CD14-positive monocyte (primary cell): Measurements from ENCODE around the gene PIP5K1A. TPM values are rescaled to one million over a fixed set of nuclear protein-coding genes. Genes with fewer than 3 reads are reported as not detected.

ENCODE experiments used
- DNase-seq, 3 donors: peaks; one replicate each; pipeline ENCODE4 v3.0.0-alpha.2; 2011 to 2022
- H2AFZ ChIP-seq: 2 replicates; pipeline ENCODE4 v1.6.0; 2012; ENCODE audit warnings: mild to moderate bottlenecking, low read depth, low read length, inconsistent platforms; ENCODE audit not compliant: insufficient read depth, poor library complexity, severe bottlenecking
- H3K27ac ChIP-seq, 2 donors: 1 replicate in 1 of 2; 2 replicates in 1 of 2; pipeline ENCODE4 v1.5.1; 2012 to 2013; ENCODE audit warnings: low read length in 2 of 2, control low read depth in 1 of 2, inconsistent platforms in 1 of 2, low read depth in 1 of 2, mild to moderate bottlenecking in 1 of 2
- H3K27me3 ChIP-seq, 2 donors: one replicate each; pipeline versions ENCODE4 v1.6.0 to v1.6.1; 2011 to 2013; ENCODE audit warnings: low read length in 2 of 2; ENCODE audit not compliant: control insufficient read depth in 2 of 2, insufficient read depth in 2 of 2
- H3K36me3 ChIP-seq, 2 donors: replicated peaks in 1 of 2; 1 replicate in 1 of 2; 2 replicates in 1 of 2; pipeline versions ENCODE4 v1.5.1 to v1.6.1; 2012 to 2013; ENCODE audit warnings: low read length in 2 of 2, control low read depth in 1 of 2, inconsistent platforms in 1 of 2, mild to moderate bottlenecking in 1 of 2; ENCODE audit not compliant: insufficient read depth in 2 of 2, control insufficient read depth in 1 of 2
- H3K4me1 ChIP-seq, 2 donors: 1 replicate in 1 of 2; 2 replicates in 1 of 2; pipeline versions ENCODE4 v1.5.1 to v1.6.1; 2012 to 2013; ENCODE audit warnings: low read length in 2 of 2, control low read depth in 1 of 2, inconsistent platforms in 1 of 2, mild to moderate bottlenecking in 1 of 2, moderate library complexity in 1 of 2; ENCODE audit not compliant: insufficient read depth in 2 of 2, control insufficient read depth in 1 of 2
- H3K4me2 ChIP-seq: replicated peaks from 2 replicates; pipeline ENCODE3; 2012; ENCODE audit warnings: low read length, moderate library complexity, mild to moderate bottlenecking; ENCODE audit not compliant: poor library complexity, severe bottlenecking; ENCODE audit errors: extremely low read depth
- H3K4me3 ChIP-seq, 3 experiments: fragments of 200-600 bp in 1 of 3; sonication (generic) in 1 of 3; replicated peaks in 1 of 3; 1 replicate in 2 of 3; 2 replicates in 1 of 3; pipeline ENCODE4 v1.5.1; 2011 to 2013; ENCODE audit warnings: low read length in 3 of 3, mild to moderate bottlenecking in 3 of 3, control low read depth in 2 of 3, low read depth in 2 of 3, inconsistent platforms in 1 of 3, moderate library complexity in 1 of 3
- H3K79me2 ChIP-seq: 2 replicates; pipeline ENCODE4 v1.6.0; 2012; ENCODE audit warnings: mild to moderate bottlenecking, control low read depth, inconsistent platforms, low read length, moderate library complexity; ENCODE audit not compliant: insufficient read depth
- H3K9ac ChIP-seq: 2 replicates; pipeline ENCODE4 v1.6.0; 2017; ENCODE audit warnings: low read length, mild to moderate bottlenecking; ENCODE audit not compliant: insufficient read depth, poor library complexity, severe bottlenecking
- H3K9me3 ChIP-seq, 2 donors: replicated peaks in 1 of 2; 1 replicate in 1 of 2; 2 replicates in 1 of 2; pipeline versions ENCODE4 v1.5.1 to v1.6.1; 2012 to 2013; ENCODE audit warnings: low read length in 2 of 2, control low read depth in 1 of 2; ENCODE audit not compliant: control insufficient read depth in 1 of 2, insufficient read depth in 1 of 2
- H4K20me1 ChIP-seq: 2 replicates; pipeline ENCODE4 v1.6.0; 2012; ENCODE audit warnings: mild to moderate bottlenecking, low read length, control low read depth, moderate library complexity; ENCODE audit not compliant: insufficient read depth
- H3K27ac Mint-ChIP-seq, 7 donors: one replicate each; pipeline ENCODE4 v1.8.0; 2020; ENCODE audit warnings: mild to moderate bottlenecking in 7 of 7, mixed read lengths in 7 of 7, moderate library complexity in 6 of 7, inconsistent platforms in 2 of 7
- H3K27me3 Mint-ChIP-seq, 3 donors: one replicate each; pipeline ENCODE4 v1.8.0; 2021 to 2022; ENCODE audit warnings: low read depth in 3 of 3, mild to moderate bottlenecking in 3 of 3, mixed read lengths in 3 of 3, moderate library complexity in 3 of 3, inconsistent platforms in 1 of 3
- H3K36me3 Mint-ChIP-seq, 2 donors: one replicate each; pipeline ENCODE4 v1.8.0; 2020; ENCODE audit warnings: mixed read lengths in 2 of 2, inconsistent platforms in 1 of 2, mild to moderate bottlenecking in 1 of 2
- H3K4me1 Mint-ChIP-seq: one replicate; pipeline ENCODE4 v1.8.0; 2020; ENCODE audit warnings: mild to moderate bottlenecking, mixed read lengths
- H3K4me3 Mint-ChIP-seq, 2 donors: one replicate each; pipeline ENCODE4 v1.8.0; 2020; ENCODE audit warnings: mild to moderate bottlenecking in 2 of 2, mixed read lengths in 2 of 2, moderate library complexity in 1 of 2
- H3K9me3 Mint-ChIP-seq, 7 donors: one replicate each; pipeline ENCODE4 v1.8.0; 2020 to 2022; ENCODE audit warnings: mixed read lengths in 7 of 7, mild to moderate bottlenecking in 6 of 7, moderate library complexity in 6 of 7, inconsistent platforms in 2 of 7
- CTCF ChIP-seq: fragments of 200-600 bp; IDR thresholded peaks from one replicate; pipeline ENCODE4 v1.8.0; 2022; ENCODE audit warnings: antibody characterized with exemption, mild to moderate bottlenecking
- WGBS: methylation state at CpG from one replicate; pipeline ENCODE4 v1.1.5; 2013; ENCODE audit warnings: missing lambda C conversion rate; ENCODE audit not compliant: insufficient coverage; 5-methylcytosine and 5-hydroxymethylcytosine counted together
- intact Hi-C, 2 donors: fragments of 100-400 bp; cut with micrococcal nuclease; formaldehyde crosslinking; loops; one replicate each; pipeline versions ENCODE4 v1.15.0 to v1.15.1; 2023
- polyA plus RNA-seq, 3 donors: library from polyadenylated mRNA; depleted of rRNA in 1 of 3; unstranded in 2 of 3; stranded (reverse) in 1 of 3; fragments of 300-500 nt in 2 of 3; fragments of >200 nt in 1 of 3; fragmentation: Illumina TruSeq in 2 of 3; gene quantifications; 1 replicate in 2 of 3; 2 replicates in 1 of 3; pipeline ENCODE4 v1.2.3, GENCODE V29; 2012 to 2021

The PIP5K1A gene
- polyA plus RNA-seq, 3 donors: 10.8 to 47.7 (median 11.7) TPM

- peaks cover 89 to 95% of the 10 kb centered on the region in 2 donors for H3K36me3 ChIP-seq
- peak overlapping the region in 1 of 2 donors; percentile 41 for H3K27ac ChIP-seq
- no peak overlapping the region for H3K9ac ChIP-seq
- intact Hi-C loops: loop anchor here in 1 of 2 donors (10.0 kb wide), 1 partner anchor 175 kb away; no protein-coding TSS in a partner anchor
- H3K4me1 ChIP-seq: peaks cover 8 to 17% of the 10 kb centered on the region in 2 donors
- no peak for TF ChIP-seq CTCF
- H2AFZ ChIP-seq: no peak overlapping the region
- Mint-ChIP-seq H3K27me3 (no peaks in the 10 kb centered on the region), H3K4me1 (peaks cover 18% of the 10 kb centered on the region), H3K36me3 (peaks cover 77 to 98% of the 10 kb centered on the region in 2 donors), H3K27ac (peak overlapping the region in 4 of 7 donors; percentile 22 to 63 (median 49)), H3K9me3 (peaks cover 0 to 2% (median 0%) of the 10 kb centered on the region in 7 donors), H3K4me3 (no peak overlapping the region)
- H4K20me1 ChIP-seq: peaks cover 97% of the 10 kb centered on the region
- no peaks in the 10 kb centered on the region for H3K27me3 ChIP-seq
- H3K4me2 ChIP-seq: no peak overlapping the region
- no peak overlapping the region for H3K4me3 ChIP-seq
- no peaks in the 10 kb centered on the region for H3K9me3 ChIP-seq
- DNase-seq: no peak
- H3K79me2 ChIP-seq: peaks cover 54% of the 10 kb centered on the region
- WGBS: 20% methylated on average over 4 of the region's 18 CpGs
Measured at GRCh38 chr1:151289080-151289935, 91.0 kb downstream of the PIP5K1A start.

GRCh38 chr1:151289991-151290708 lies 91.8 kb downstream of the PIP5K1A start:
- peaks cover 79 to 97% of the 10 kb centered on the region in 2 donors for H3K36me3 Mint-ChIP-seq
- Histone ChIP-seq H3K4me3 (no peak overlapping the region), H4K20me1 (peaks cover 88% of the 10 kb centered on the region), H3K79me2 (peaks cover 46% of the 10 kb centered on the region), H3K4me2 (no peak overlapping the region), H3K27ac (peak overlapping the region in 1 of 2 donors; percentile 32), H3K27me3 (no peaks in the 10 kb centered on the region), H3K9me3 (no peaks in the 10 kb centered on the region), H3K4me1 (peaks cover 7 to 11% of the 10 kb centered on the region in 2 donors), H2AFZ (no peak overlapping the region), H3K36me3 (peaks cover 92 to 98% of the 10 kb centered on the region in 2 donors), H3K9ac (no peak overlapping the region)
- no peaks in the 10 kb centered on the region for H3K27me3 Mint-ChIP-seq
- intact Hi-C loops: loop anchor here in 1 of 2 donors (10.0 kb wide), 1 partner anchor 175 kb away; no protein-coding TSS in a partner anchor
- 87% methylated on average over 20 of the region's 21 CpGs for WGBS
- DNase-seq: no peak
- H3K4me1 Mint-ChIP-seq: peaks cover 16% of the 10 kb centered on the region
- H3K9me3 Mint-ChIP-seq: peaks cover 0 to 2% (median 0%) of the 10 kb centered on the region in 7 donors
- H3K27ac Mint-ChIP-seq: peak overlapping the region in 5 of 7 donors; percentile 26 to 87 (median 43)
- TF ChIP-seq CTCF: no peak
- H3K4me3 Mint-ChIP-seq: no peak overlapping the region
